Right atrium auricular region (tissue), 2 donors: ENCODE measurements around the gene CCDC38. TPM values are rescaled to one million over a fixed set of nuclear protein-coding genes. Genes with fewer than 3 reads are reported as not detected.

ENCODE experiments used
- DNase-seq: peaks from one replicate; pipeline ENCODE4 v3.0.0-alpha.2; 2019; ENCODE audit warnings: low spot score
- H3K27ac ChIP-seq, 2 donors: fragments of 200-600 bp; sonication (generic); 1 replicate in 1 of 2; 2 replicates in 1 of 2; pipeline ENCODE4 v1.5.1; 2016 to 2019
- H3K27me3 ChIP-seq, 2 donors: fragments of 200-600 bp; sonication (generic); one replicate each; pipeline versions ENCODE4 v1.5.1 to v1.6.0; 2017 to 2019
- H3K36me3 ChIP-seq: fragments of 200-600 bp; sonication (generic); one replicate; pipeline ENCODE4 v1.5.1; 2016
- H3K4me1 ChIP-seq, 2 donors: fragments of 200-600 bp; sonication (generic); one replicate each; pipeline versions ENCODE4 v1.5.1 to v1.6.0; 2017 to 2019
- H3K4me3 ChIP-seq, 2 donors: fragments of 200-600 bp; sonication (generic); 1 replicate in 1 of 2; 2 replicates in 1 of 2; pipeline ENCODE4 v1.5.1; 2017 to 2019; ENCODE audit warnings: mild to moderate bottlenecking in 1 of 2, moderate library complexity in 1 of 2
- H3K9me3 ChIP-seq, 2 donors: fragments of 200-600 bp; sonication (generic); one replicate each; pipeline ENCODE4 v1.5.1; 2019
- total RNA-seq, 2 donors: library from RNA; depleted of rRNA; stranded (reverse); fragments of >200 nt; gene quantifications; one replicate each; pipeline ENCODE4 v1.1.0, GENCODE V29; 2016
- TF ChIP-seq, protein P1 (sequence below), 2 donors: fragments of 200-600 bp; sonication (generic); IDR thresholded peaks; one replicate each; pipeline ENCODE4 v1.5.1; 2019; ENCODE audit warnings: antibody characterized with exemption in 2 of 2

The CCDC38 gene
- total RNA-seq: not detected

DNA sequence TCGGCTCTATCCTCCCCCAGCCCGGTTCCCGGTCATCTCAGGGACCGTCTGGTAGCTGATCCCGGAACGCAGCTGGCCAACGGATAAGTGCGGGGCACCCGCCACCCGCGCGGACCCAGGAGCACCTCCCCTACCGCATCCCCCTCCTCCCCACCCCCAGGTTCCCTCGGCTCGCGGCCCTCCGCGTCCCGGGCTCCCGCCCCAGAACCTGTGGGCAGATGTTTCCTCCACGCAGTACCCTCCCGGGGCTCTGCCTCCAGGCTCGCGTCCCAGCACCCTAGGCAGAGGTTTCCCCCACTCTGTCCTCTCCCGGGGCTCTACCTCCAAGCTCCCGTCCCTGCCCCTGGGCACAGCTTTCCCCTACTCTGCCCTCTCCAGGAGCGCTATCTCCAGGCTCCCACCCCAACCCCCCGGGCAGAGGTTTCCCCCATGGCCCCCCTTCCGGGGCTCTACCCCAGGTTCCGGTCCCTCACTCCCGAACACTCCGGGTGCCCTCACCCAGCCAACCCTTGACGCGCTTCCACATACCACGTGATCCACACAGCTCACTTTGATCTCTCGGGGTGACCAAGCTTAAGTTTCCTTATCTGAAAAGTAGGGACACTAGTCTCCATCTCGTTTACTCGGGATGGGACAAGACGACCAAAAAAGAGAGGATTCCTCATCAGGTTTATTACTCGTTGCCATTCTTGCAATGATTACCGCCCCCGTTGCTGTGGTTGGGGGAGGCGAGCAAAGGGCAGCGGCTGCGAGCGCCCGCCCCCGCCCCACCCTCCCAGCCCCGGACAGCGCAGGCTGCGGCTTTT is at the start of gene CCDC38:
Gene CCDC38, minus strand, starts transcription at position 91 of the 806 bp plus-strand sequence. CDS start 6,105 bp downstream, outside the sequence.
- H3K36me3 ChIP-seq: no peaks in the 10 kb centered on the region
- H3K27me3 ChIP-seq: no peaks in the 10 kb centered on the region
- peaks cover 0 to 7% of the 10 kb centered on the region in 2 donors for H3K4me1 ChIP-seq
- H3K27ac ChIP-seq: peak within 1 kb of the TSS; percentile 75
- peak; percentile 82 for DNase-seq
- H3K9me3 ChIP-seq: no peaks in the 10 kb centered on the region
- TF ChIP-seq, protein P1, sequence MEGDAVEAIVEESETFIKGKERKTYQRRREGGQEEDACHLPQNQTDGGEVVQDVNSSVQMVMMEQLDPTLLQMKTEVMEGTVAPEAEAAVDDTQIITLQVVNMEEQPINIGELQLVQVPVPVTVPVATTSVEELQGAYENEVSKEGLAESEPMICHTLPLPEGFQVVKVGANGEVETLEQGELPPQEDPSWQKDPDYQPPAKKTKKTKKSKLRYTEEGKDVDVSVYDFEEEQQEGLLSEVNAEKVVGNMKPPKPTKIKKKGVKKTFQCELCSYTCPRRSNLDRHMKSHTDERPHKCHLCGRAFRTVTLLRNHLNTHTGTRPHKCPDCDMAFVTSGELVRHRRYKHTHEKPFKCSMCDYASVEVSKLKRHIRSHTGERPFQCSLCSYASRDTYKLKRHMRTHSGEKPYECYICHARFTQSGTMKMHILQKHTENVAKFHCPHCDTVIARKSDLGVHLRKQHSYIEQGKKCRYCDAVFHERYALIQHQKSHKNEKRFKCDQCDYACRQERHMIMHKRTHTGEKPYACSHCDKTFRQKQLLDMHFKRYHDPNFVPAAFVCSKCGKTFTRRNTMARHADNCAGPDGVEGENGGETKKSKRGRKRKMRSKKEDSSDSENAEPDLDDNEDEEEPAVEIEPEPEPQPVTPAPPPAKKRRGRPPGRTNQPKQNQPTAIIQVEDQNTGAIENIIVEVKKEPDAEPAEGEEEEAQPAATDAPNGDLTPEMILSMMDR (IDR thresholded peaks at IDR 0.05): no peak
- peak within 1 kb of the TSS; percentile 64 to 72 for H3K4me3 ChIP-seq

GRCh38 chr12:95990136-95990535 is 47.7 kb upstream of the CCDC38 start:
- Histone ChIP-seq H3K36me3 (no peaks in the 10 kb centered on the region), H3K4me1 (no peaks in the 10 kb centered on the region), H3K27me3 (no peaks in the 10 kb centered on the region), H3K27ac (no peak overlapping the region), H3K4me3 (no peak overlapping the region), H3K9me3 (no peaks in the 10 kb centered on the region)
- TF ChIP-seq, protein P1 (IDR thresholded peaks at IDR 0.05): no peak
- DNase-seq: no peak

DNA sequence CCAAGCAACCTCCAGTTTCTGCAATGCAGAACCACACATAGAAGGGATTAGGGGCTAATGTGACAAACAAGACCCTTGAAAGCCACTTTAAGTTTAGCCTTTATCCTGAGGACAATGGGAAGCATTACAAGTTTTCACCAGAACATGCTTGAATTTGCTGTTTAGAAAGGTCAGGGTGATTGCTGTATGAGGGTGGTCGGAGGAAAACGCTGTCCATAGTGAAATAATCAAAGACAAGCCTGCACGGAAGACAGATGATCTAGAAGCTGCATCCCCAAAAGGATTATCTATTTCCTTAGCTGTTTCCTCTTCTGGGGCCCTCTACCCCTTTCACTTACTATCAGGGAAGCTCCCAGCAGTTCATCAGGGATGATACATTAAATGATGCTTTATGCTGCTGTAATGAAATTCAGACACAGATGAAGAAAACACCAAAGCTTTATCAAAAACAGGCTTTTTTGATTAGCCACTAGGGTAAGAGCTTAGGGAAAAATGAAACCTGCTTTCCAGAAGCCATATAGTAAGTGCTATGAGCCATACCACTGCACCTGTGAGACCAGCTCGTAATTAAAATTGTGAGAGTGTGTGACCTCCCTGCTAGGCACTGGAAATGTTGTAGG is 47.2 kb upstream of the CCDC38 start:
- TF ChIP-seq, protein P1 (IDR thresholded peaks at IDR 0.05): no peak
- no peaks in the 10 kb centered on the region for H3K36me3 ChIP-seq
- no peak overlapping the region for H3K27ac ChIP-seq
- no peaks in the 10 kb centered on the region for H3K4me1 ChIP-seq
- no peak overlapping the region for H3K4me3 ChIP-seq
- no peaks in the 10 kb centered on the region for H3K9me3 ChIP-seq
- DNase-seq: no peak
- no peaks in the 10 kb centered on the region for H3K27me3 ChIP-seq

GRCh38 chr12:95988506-95989275 is 46.3 kb upstream of the CCDC38 start:
- Histone ChIP-seq H3K9me3 (no peaks in the 10 kb centered on the region), H3K4me1 (no peaks in the 10 kb centered on the region), H3K27ac (no peak overlapping the region), H3K4me3 (no peak overlapping the region), H3K36me3 (no peaks in the 10 kb centered on the region), H3K27me3 (no peaks in the 10 kb centered on the region)
- peak; percentile 28 for DNase-seq
- TF ChIP-seq, protein P1 (IDR thresholded peaks at IDR 0.05): no peak

DNA sequence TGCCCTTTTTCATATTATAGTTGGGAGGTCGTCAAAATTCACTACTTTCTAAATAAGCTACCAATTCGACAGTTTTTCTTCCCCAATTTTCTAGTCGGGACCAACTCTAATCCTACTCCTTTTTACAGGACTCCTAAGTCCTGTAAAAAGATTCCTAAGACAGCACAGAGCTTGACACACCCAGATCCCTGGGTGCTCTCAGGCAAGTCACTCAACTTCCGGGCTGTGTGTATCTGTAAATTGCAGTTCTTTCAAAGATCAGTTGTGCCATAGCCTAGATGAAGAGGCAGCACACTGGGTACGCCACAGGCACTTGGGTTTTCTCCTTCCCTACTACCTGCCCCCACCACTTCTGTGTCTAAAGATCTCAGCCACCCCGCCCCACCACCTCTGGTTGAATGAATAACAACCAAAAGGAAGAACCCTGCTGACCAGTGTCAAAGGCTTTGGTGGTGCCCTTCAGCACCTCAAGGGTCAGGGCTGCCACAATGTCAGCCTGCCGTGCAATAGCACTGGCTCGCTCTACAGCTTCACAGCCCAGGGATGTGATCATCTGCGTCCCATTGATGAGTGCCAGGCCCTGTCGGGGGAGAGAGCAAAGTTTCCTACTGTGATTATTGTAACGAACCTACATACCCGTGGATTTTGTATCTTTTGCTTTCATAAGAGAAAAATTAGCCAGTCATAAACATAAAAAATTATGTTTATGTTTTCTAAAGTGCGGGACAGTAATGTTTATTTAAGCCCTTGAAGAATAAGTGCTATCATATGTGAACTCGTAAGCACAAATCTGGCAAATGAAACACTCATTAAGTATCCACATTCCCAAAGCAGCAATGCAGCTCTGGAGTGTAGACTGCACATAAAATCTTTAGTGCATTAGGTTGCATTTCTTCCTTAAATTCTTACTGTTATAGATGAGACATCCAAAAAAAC is 44.5 kb upstream of the CCDC38 start:
- DNase-seq: peak; percentile 28
- TF ChIP-seq, protein P1 (IDR thresholded peaks at IDR 0.05): no peak
- no peaks in the 10 kb centered on the region for H3K4me1 ChIP-seq
- H3K27me3 ChIP-seq: no peaks in the 10 kb centered on the region
- H3K4me3 ChIP-seq: no peak overlapping the region
- H3K36me3 ChIP-seq: no peaks in the 10 kb centered on the region
- no peak overlapping the region for H3K27ac ChIP-seq
- no peaks in the 10 kb centered on the region for H3K9me3 ChIP-seq
